ENCODE measurements around the gene LMF2.

- TF ChIP-seq, protein P1, sequence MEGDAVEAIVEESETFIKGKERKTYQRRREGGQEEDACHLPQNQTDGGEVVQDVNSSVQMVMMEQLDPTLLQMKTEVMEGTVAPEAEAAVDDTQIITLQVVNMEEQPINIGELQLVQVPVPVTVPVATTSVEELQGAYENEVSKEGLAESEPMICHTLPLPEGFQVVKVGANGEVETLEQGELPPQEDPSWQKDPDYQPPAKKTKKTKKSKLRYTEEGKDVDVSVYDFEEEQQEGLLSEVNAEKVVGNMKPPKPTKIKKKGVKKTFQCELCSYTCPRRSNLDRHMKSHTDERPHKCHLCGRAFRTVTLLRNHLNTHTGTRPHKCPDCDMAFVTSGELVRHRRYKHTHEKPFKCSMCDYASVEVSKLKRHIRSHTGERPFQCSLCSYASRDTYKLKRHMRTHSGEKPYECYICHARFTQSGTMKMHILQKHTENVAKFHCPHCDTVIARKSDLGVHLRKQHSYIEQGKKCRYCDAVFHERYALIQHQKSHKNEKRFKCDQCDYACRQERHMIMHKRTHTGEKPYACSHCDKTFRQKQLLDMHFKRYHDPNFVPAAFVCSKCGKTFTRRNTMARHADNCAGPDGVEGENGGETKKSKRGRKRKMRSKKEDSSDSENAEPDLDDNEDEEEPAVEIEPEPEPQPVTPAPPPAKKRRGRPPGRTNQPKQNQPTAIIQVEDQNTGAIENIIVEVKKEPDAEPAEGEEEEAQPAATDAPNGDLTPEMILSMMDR (IDR thresholded peaks at IDR 0.05; ENCODE audit: low read depth, low read length): no peak
- TF ChIP-seq MYC (IDR thresholded peaks at IDR 0.05; ENCODE audit: low read depth, low read length): no peak
Measured at GRCh38 chr22:50471962-50472361, 35.5 kb downstream of the LMF2 start.

Data from NB4 (cell line).